Inflammatory macrophage (primary cell): ENCODE results near the gene CHST13.
"Not testable (repeated sequence)": the region's sequence is repeated elsewhere in the genome, so short reads cannot be mapped to it uniquely, and the experiment has no call there.

ENCODE experiments used
- DNase-seq, 2 donors: peaks; one replicate each; pipeline ENCODE4 v3.0.0-alpha.2; 2020 to 2022

The CHST13 gene

DNA sequence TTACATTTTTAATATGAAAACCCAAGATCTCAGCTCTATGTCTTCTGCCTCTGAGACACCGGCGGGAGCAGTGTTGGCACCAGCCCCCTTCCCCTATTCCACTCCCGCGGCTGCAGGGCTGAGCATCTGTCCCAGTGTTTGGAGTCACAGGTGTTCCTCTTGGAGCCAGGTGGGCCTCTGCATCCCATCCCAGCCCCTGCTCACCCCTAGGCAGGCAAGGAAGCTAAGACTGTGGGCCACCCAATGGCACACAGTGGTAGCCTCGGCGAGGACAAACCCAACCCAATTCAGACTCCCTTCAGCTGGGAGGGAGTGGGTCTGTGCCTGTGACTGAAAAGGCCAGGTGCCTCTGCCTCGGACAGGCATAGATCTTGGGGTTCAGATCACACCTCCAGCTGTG is 3.1 kb downstream of the CHST13 start:
- no peak for DNase-seq

DNA sequence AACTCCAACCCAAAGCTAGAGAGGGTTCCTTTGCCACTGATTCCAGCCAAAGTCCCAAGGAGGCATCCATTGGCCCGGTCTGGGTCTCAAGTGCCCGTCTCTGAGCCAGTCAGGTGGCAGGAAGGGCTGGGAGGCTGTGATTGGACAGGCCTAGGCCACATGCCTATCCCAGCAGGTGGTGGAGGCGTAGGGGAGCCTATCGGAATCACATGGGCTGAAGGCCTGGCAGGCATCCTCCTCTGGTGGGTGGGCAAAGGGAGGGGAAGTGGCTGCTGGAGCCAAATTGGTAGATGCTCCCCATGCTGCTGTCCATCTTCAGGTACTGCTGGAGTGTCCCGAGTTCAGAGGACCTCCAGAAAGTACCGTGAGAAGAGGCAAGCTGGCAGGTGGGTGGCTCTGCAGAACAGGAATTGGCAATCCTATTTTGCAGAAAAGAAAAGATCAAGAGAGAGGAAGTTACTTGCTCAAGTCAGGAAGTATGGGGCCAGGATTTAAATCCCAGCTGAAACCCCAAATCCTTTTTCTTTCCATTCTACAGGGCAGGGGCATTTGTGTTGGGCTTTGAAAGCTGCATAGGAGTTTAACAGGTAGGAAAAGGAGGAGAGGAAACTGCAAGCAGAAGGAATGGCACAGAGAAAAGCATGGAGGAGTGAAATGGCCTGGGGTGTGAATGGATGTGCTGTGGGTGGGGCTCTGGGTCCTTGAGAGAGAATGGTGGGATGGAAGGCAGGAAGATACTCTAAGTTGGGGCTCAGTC is 3.7 kb downstream of the CHST13 start:
- DNase-seq, result peak in 1 of 2 donors; percentile 68

DNA sequence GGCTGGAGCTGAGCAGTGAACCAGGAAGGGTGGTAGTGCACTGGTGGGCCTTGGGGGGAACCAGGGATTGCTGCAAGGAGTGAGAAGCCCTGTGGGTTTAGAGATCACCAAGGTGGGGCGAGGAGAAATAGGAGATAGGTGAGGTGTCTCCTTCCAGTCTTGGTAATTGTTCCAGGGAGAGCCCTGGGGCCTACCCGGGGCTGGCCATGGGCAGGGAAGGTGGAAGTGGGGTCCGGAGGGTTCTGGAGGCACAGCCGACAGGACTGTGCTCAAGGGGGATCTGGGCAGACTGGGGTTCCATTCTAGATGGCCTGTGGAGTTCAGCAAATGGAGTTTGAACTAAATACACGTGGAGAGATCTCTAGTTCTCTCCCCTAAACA is 4.5 kb downstream of the CHST13 start:
- DNase-seq, result no peak

DNA sequence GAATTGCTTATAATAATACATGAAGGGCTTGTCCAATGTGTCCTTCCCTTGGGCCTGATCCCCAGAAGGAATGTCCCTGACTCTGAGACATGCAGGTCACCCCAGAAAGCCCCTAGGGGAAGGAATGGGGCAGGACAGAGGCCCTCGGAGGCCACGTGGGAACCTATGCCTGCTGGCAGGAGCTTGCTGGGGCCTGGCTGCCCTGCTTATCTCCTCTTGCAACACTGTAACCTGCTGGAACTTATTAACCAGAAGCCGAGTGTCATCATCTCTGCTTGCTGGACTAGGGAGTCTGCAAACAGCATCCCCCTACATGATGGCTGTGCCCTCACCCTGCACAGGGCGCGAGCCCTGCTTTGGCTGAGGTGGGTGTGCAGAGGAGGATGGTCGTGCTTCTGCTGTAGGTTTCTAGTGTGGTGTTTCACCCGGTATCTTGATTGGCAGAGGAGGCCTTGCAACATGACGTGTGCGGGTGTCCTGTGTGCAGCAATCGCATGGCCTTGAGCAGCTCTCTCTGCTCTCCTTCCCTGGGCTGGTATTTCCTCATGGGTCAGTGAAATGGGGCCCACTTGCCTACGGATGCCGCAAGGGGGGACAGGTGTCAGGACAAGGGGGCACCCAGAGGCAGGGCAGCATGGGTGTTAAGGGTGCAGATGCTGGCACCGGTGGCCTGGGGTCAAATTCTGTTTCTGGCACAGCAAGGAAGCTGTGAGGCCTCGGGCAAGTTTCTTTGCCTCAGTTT is 5.0 kb downstream of the CHST13 start:
- peak; percentile 49 to 77 for DNase-seq

DNA sequence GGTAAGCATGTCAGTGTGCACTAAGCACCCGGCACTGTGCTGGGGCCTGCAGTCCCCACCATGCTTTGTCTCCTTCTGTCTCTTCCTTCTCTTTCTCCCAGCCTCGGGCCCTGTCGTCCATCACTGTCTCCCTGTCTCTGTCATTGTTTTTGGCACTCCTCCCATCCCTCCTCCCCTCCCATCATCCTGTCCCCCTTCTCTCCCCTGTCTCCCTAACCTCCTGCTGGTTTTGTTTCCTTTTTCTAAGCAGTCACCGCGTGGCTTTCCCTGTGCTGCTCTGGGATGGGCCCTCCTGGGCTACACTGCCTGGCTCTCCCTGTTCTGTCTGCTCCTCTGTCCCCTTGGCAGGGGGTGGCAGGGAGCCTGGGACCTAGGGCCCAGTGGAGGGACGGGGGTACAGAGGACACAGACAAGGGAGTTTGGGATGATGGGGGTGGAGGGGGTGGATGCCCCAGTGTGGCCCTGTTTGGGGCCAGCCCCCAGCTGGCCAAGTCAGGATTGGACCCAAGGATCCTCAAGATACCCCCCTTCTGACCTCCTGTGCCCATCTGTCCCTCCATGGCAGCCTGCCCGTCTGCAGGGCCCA is 5.7 kb downstream of the CHST13 start:
- DNase-seq, result no peak

DNA sequence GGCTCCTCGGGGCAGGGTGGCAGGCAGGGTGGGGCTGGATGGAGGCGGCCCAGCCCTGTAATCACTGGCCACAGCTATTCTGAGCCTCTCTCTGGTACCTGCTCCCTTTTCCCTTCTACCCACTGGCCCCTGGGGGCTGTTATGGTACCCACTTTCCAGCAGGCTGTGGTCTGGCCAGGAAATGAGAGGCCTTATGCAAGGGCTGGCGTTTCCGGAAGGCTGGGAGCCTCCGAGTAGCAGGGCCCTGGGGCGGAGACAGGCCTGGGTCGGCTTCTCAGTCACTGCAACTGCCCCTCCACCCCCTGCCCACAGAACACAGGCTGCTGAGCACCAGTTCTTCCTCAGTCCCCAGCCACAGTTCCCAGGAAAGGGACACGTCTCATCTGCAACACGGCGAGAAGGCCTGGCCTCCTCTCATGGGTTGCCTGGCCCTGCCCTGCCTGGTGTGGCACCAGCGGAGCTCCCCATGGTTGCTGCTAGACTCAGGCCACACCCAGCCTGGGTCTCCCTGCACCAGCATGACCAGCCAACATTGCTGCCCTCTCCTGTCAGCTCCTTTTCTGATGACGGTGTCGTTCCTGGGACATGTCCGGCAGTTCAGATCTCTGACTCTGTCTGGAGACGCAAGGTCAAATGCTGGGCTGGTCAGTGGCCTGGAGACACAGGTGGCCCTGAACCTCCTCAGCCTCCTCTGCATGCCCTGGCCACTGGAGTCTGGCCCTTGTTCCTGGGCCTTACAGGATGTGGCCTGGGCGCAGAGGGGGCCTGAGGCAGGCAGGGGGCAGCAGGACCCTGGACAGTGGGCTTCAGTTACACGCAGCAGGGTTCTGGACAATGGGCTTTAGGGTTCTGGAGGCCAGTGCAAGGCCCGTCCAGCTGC is 6.5 kb downstream of the CHST13 start:
- peak; percentile 57 to 75 for DNase-seq

DNA sequence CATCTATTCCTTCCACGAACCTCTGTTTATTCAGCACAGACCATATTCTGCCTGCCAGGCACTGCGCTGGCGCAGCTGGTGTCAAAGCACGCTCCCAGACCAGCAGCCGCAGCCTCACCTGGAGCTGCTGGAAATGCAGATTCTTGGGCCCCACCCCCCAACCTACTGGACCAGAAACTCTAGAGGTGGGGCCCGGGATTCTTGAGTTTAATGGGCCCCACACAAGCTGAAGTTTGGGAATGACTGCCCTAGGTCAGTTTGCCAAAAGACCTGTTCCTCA is 7.0 kb downstream of the CHST13 start:
- DNase-seq, result no peak

DNA sequence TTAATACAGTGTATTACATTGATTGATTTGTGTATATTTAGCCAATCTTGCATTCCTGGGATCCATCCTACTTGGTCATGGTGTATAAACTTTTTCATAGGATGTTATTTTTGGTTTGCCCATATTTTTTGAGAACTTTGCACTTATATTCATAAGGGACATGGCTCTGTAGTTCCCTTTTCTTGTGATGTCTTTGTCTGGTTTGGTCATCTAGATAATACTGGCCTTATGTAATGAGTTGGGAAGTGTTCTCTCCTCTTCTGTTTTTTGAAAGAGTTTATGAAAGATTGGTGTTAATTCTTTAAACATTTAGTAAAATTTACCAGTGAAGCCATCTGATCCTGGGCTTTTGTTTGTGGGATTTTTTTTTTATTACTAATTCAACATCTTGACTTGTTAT is 9.6 kb downstream of the CHST13 start:
- DNase-seq, result peak; percentile 42 to 55

DNA sequence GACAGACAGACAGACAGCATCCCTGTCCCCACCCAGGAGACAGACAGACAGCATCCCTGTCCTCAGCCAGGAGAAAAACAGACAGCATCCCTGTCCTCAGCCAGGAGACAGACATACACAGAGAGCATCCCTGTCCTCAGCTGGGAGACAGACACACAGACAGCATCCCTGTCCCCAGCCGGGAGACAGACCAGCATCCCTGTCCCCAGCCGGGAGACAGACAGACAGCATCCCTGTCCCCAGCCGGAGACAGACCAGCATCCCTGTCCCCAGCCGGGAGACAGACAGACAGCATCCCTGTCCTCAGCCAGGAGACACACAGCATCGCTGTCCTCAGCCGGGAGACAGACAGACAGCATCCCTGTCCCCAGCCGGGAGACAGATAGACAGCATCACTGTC is 10.8 kb downstream of the CHST13 start:
- not testable (repeated sequence) for DNase-seq

DNA sequence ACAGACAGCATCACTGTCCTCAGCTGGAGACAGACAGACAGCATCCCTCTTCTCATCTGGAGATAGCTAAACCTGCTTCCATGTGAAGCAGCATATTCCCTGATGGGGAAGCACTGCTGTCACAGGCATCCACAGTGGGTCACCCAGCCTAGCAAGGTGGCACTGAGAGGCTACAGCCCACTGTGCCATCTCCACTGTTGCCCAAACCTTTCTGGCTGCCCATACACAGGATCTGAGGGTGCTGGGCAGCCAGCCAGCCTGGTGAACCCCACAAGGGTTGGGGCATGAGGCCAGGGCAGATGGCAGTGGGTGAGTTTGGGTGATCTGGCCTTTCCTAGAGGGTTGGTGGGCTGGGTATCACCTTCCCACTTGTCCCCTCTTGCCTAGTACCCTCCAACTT is 11.7 kb downstream of the CHST13 start:
- DNase-seq, result no peak

DNA sequence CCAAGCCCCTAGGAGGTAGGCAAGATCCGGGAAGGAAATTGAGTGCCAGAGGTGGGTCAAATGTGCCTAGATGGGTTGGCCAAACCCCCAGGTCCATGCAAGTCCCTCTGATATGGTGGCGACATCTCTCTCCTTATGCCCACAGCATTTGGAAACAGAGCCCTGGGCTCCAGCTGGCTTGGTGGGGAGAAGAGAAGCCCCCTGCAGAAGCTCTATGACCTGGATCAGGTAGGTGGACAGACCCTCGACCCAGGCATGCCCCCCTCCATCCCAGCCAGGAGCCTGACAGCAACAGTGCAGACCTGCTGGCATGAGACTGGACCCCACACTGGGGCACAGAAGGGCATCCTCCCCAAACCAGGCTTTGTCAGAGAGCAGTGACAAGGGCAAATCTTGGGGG is 12.2 kb downstream of the CHST13 start:
- DNase-seq, result no peak

DNA sequence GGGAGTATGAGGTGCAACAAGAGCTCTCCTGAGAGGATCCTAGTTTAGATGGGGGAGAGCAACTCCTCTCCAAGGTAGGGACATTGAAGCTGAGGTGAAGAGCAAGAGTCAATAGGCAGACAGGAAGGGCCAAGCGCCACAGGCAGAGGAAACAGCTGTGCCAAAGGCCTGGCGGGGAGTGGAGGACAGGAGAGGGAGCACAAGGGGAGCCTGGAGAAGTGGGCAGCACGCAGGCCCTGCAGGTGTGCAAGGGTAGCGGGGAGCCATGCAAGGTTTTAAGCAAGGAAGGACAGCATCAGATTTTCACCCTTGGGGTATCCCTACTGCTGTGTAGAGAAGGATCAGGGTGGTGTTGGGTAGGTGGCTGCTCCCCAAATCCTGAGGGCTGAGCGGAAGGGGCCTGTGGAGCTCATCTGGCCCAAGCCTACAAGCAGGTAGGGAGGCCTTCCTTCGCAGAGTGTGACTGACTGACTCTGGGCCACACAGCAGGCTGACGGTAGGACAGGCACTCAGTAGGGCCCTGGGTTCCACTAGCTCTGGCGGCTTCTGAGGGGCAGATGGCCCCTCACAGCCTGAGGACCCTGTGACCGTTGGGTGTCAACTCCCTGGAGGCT is 13.3 kb downstream of the CHST13 start:
- no peak for DNase-seq

DNA sequence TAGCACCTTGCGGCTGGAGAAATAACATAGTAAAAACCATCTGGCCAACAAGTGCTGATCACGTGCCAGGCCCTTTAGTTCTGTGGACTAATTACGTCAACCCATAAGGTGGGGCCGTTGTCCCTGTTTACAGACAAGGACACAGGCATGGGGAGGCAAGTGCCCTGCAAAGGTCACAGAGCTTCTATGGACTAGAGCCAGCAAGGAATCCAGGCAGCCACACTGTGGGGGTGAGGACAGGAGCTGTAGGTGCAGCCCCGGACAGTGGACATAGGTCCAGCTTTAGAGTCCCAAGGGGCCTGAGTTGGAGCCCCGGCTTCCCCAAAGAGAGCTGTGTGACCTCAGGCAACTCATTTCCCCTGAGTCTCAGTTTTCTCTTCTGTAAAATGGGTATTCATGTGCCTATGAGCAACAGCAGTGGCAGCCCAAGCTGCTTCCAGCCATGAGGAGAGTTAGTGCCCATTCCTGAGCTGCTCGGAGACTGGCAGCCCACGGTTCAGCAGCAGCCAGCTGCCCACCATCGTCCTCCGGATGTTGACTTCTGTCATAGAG is 13.9 kb downstream of the CHST13 start:
- no peak for DNase-seq

DNA sequence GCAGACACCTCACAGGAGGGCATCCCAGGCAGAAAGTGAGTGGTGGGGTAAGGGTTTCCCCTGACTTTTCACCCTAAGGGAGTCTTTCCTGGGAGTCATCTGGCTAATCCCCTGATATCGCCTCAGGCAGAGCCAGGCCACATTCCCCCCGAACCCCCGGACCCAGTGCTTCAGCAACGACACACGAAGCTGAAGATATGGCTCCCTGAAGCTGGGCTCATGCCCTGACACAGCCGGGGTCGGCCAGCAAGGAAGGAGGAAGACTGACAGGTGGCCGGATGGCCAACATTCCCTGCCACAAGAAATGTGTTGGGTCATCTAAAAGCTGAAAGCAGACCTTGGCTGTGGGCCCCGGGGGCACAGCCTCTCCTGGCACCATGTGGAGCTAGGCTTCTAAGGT is 14.4 kb downstream of the CHST13 start:
- no peak for DNase-seq

DNA sequence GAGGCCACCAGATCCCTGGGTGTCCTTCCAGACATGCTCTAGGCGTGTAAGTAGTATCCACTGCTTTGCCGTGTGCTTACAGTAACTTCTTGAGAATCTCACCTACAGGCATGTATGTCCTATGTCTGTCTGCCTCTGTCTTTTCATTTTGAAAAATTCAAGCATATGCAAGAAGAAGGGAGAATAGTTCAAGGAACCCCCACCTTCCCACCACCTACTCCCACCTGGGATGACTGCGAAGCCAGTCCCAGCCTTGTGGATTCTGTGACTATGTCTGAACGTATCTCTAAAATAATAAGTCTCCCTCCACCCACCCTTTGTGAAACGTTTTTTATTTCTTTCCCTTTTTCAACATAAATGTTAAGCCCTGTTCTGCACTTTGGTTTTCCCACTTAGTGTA is 15.0 kb downstream of the CHST13 start:
- no peak for DNase-seq

DNA sequence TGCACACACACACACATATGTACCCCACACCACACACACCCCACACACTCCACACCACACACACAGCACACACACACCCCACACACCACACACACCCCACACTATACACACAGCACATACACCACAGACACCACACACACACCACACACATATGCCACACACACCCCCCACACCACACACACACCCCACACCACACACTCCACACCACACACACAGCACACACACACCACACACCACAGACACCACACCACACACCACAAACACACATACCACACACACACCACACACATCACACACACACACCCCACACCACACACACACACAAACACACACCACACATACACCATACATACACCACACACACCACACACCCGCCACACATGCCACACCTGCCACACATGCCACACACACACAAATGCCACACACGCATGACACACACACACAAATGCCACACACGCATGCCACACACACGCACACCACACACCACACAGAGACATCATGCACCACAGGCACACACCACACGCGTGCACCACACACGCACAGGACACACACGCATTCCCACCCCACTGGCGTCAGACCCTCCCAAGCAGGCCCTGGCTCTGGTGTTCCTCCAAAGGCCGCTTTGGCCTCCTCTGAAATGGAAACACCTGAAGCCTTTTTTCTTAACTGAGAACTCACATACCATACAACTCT is 15.7 kb downstream of the CHST13 start:
- DNase-seq, result no peak

DNA sequence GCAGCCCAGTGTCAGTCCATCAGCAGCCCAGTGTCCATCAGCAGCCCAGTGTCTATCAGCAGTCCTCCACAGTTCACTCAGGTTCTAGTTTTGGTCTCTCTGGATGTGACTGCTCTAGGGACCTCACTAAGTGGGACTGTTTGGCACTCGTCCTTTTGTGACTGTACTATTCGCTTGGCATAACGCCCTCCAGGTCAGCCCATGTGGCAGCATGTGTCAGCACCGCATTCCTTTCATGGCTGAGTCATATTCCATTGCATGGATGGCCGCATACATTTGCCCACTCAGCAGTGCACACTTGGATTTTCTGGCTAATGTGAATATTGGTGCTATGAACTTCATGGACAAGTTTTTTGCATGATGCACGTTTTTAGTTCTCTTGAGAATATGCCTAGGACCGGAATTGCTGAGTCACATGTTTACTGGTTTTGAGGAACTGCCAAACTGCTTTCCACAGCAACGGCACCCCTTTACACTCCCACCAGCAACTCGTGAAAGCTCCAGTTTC is 16.4 kb downstream of the CHST13 start:
- peak; percentile 83 to 87 for DNase-seq

DNA sequence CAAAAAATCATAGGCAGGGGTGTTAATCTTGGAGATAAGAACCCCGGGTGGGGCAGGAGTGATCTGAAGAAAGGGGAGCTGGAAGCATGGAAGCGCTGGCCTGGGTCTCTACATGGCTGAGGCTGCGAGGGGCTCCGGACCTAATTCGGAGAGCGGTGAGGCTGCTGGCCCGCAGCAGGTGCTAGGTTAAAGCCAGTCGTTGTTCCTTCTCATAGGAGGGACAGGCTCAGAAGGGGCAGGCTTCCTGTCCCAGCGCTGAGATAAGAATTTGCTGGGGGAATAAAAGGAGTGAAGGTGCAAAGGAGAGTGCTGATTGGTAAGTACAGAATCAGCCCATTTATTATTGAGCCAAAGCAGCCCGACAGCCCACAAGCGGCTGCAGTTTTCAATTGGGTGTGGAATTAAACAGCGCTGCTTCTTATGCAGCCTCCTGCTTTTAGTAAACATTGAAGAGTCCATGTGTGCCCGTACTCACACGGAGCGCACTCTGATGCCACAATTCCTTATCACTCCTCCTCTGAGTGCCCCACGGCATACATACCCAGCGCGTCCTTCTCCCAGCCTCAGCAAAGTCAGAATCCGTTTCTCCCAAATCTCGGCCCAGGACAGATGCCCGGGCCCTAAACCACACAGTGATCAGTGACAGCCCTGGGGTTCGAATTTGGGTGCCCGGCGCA is 17.1 kb downstream of the CHST13 start:
- DNase-seq, result no peak

DNA sequence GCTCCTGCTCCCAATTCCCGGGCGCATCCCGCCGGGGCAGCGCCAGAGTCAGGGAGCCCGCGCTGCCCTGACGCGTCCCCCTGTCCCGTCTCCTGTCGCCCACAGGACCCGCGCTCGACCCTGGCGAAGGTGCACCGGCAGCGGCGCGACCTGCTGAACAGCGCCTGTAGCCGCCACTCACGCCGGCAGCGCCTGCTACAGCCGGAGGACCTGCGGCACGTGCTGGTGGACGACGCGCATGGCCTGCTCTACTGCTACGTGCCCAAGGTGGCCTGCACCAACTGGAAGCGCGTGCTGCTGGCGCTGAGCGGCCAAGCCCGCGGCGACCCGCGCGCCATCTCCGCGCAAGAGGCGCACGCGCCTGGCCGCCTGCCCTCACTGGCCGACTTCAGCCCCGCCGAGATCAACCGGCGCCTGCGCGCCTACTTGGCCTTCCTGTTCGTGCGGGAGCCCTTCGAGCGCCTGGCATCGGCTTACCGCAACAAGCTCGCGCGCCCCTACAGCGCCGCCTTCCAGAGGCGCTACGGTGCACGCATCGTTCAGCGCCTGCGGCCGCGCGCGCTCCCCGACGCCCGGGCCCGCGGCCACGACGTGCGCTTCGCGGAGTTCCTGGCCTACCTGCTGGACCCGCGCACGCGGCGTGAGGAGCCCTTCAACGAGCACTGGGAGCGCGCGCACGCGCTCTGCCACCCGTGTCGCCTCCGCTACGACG is 17.8 kb downstream of the CHST13 start:
- no peak for DNase-seq
